ENCODE results near the gene SH3BP4. TPM values are rescaled to one million over a fixed set of nuclear protein-coding genes. Genes with fewer than 3 reads are reported as not detected.

SH3BP4 gene
- polyA plus RNA-seq (ENCODE audit: insufficient read length in 4 of 4), result 10 to 100 TPM; 34.8 to 47.0 (median 44.1) TPM

- DNase-seq (ENCODE audit: low read depth in 4 of 4, low spot score in 2 of 4), result no peak
Observed at GRCh38 chr2:234951664-234952269, at the start of gene SH3BP4. Gene SH3BP4 (plus strand): TSS chr2:234952017. CDS start chr2:235035003, 82,986 bp downstream.

GRCh38 chr2:234904785-234905184, 47.0 kb upstream of the SH3BP4 start:
- DNase-seq (ENCODE audit: low read depth in 4 of 4, low spot score in 2 of 4), result no peak

- no peak for DNase-seq (ENCODE audit: low read depth in 4 of 4, low spot score in 2 of 4)
Observed at GRCh38 chr2:234905547-234906265, 46.1 kb upstream of the SH3BP4 start.

- DNase-seq (ENCODE audit: low read depth in 4 of 4, low spot score in 2 of 4), result no peak
Observed at GRCh38 chr2:234910186-234910679, 41.6 kb upstream of the SH3BP4 start.

- no peak for DNase-seq (ENCODE audit: low read depth in 4 of 4, low spot score in 2 of 4)
Observed at GRCh38 chr2:234911271-234911670, 40.5 kb upstream of the SH3BP4 start.

- no peak for DNase-seq (ENCODE audit: low read depth in 4 of 4, low spot score in 2 of 4)
Observed at GRCh38 chr2:234912437-234912836, 39.4 kb upstream of the SH3BP4 start.

- DNase-seq (ENCODE audit: low read depth in 4 of 4, low spot score in 2 of 4), result no peak
Observed at GRCh38 chr2:234913208-234913626, 38.6 kb upstream of the SH3BP4 start.

GRCh38 chr2:234914371-234915154, 37.3 kb upstream of the SH3BP4 start:
- no peak for DNase-seq (ENCODE audit: low read depth in 4 of 4, low spot score in 2 of 4)

- DNase-seq (ENCODE audit: low read depth in 4 of 4, low spot score in 2 of 4), result no peak
Observed at GRCh38 chr2:234916674-234917073, 35.1 kb upstream of the SH3BP4 start.

GRCh38 chr2:234917211-234917975, 34.4 kb upstream of the SH3BP4 start:
- DNase-seq (ENCODE audit: low read depth in 4 of 4, low spot score in 2 of 4), result no peak

GRCh38 chr2:234919711-234920110, 32.1 kb upstream of the SH3BP4 start:
- DNase-seq (ENCODE audit: low read depth in 4 of 4, low spot score in 2 of 4), result no peak

- no peak for DNase-seq (ENCODE audit: low read depth in 4 of 4, low spot score in 2 of 4)
Observed at GRCh38 chr2:234920836-234921235, 31.0 kb upstream of the SH3BP4 start.

- DNase-seq (ENCODE audit: low read depth in 4 of 4, low spot score in 2 of 4), result no peak
Observed at GRCh38 chr2:234929002-234929401, 22.8 kb upstream of the SH3BP4 start.

GRCh38 chr2:234930397-234930796, 21.4 kb upstream of the SH3BP4 start:
- no peak for DNase-seq (ENCODE audit: low read depth in 4 of 4, low spot score in 2 of 4)

GRCh38 chr2:234931371-234931770, 20.4 kb upstream of the SH3BP4 start:
- no peak for DNase-seq (ENCODE audit: low read depth in 4 of 4, low spot score in 2 of 4)

GRCh38 chr2:234932591-234933168, 19.1 kb upstream of the SH3BP4 start:
- DNase-seq (ENCODE audit: low read depth in 4 of 4, low spot score in 2 of 4), result no peak

- no peak for DNase-seq (ENCODE audit: low read depth in 4 of 4, low spot score in 2 of 4)
Observed at GRCh38 chr2:234935311-234935710, 16.5 kb upstream of the SH3BP4 start.

GRCh38 chr2:234939576-234939975, 12.2 kb upstream of the SH3BP4 start:
- DNase-seq (ENCODE audit: low read depth in 4 of 4, low spot score in 2 of 4), result no peak

GRCh38 chr2:234939996-234940395, 11.8 kb upstream of the SH3BP4 start:
- DNase-seq (ENCODE audit: low read depth in 4 of 4, low spot score in 2 of 4), result no peak

GRCh38 chr2:234940527-234940926, 11.3 kb upstream of the SH3BP4 start:
- no peak for DNase-seq (ENCODE audit: low read depth in 4 of 4, low spot score in 2 of 4)

Measured in left renal cortex interstitium (tissue), 4 donors.